Esophagus muscularis mucosa (tissue), 4 donors: ENCODE data around the gene SPEG. TPM values are rescaled to one million over a fixed set of nuclear protein-coding genes. Genes with fewer than 3 reads are reported as not detected.

Experiments
- DNase-seq: peaks from one replicate; pipeline ENCODE4 v3.0.0-alpha.2; 2017; ENCODE audit errors: extremely low spot score
- H3K27ac ChIP-seq, 4 donors: fragments of 200-600 bp; sonication (generic); replicated peaks in 1 of 4; 1 replicate in 3 of 4; 2 replicates in 1 of 4; pipeline ENCODE4 v1.5.1; 2016 to 2019; ENCODE audit warnings: mild to moderate bottlenecking in 1 of 4
- H3K27me3 ChIP-seq, 4 donors: fragments of 200-600 bp; sonication (generic); one replicate each; pipeline versions ENCODE4 v1.5.1 to v1.6.0; 2016 to 2019
- H3K36me3 ChIP-seq, 4 donors: fragments of 200-600 bp; sonication (generic); one replicate each; pipeline ENCODE4 v1.5.1; 2016 to 2019
- H3K4me1 ChIP-seq, 4 donors: fragments of 200-600 bp; sonication (generic); one replicate each; pipeline ENCODE4 v1.5.1; 2016 to 2019
- H3K4me3 ChIP-seq, 4 donors: fragments of 200-600 bp; sonication (generic); 1 replicate in 2 of 4; 2 replicates in 2 of 4; pipeline ENCODE4 v1.5.1; 2016 to 2019; ENCODE audit warnings: mild to moderate bottlenecking in 4 of 4, moderate library complexity in 1 of 4
- H3K9me3 ChIP-seq, 4 donors: fragments of 200-600 bp; sonication (generic); 1 replicate in 3 of 4; 2 replicates in 1 of 4; pipeline ENCODE4 v1.5.1; 2016 to 2019
- EP300 ChIP-seq: sonication (generic); formaldehyde crosslinking; IDR thresholded peaks from one replicate; pipeline ENCODE4 v1.6.1; 2017; ENCODE audit warnings: antibody characterized with exemption
- POLR2A ChIP-seq: fragments of 450-650 bp; IDR thresholded peaks from one replicate; pipeline ENCODE4 v1.6.1; 2017; ENCODE audit warnings: antibody characterized with exemption, moderate library complexity, mild to moderate bottlenecking, low read depth
- POLR2AphosphoS5 ChIP-seq, 2 donors: sonication (generic); formaldehyde crosslinking; IDR thresholded peaks; one replicate each; pipeline ENCODE4 v1.6.1; 2017; ENCODE audit warnings: antibody characterized with exemption in 2 of 2
- WGBS: methylation state at CpG from one replicate; pipeline ENCODE4 v1.1.5; 2018; 5-methylcytosine and 5-hydroxymethylcytosine counted together
- intact Hi-C: fragments of 100-400 bp; cut with DNase I; formaldehyde crosslinking; loops from one replicate; pipeline ENCODE4 v1.15.1; 2023
- total RNA-seq, 4 donors: library from RNA; depleted of rRNA; stranded (reverse); fragments of >200 nt; gene quantifications; one replicate each; pipeline versions ENCODE4 v1.1.0 to v1.2.1, GENCODE V29; 2016
- TF ChIP-seq, protein P1 (sequence below), 3 experiments: fragments of 200-600 bp in 2 of 3; fragments of 450-650 bp in 1 of 3; sonication (generic) in 2 of 3; IDR thresholded peaks; one replicate each; pipeline ENCODE4 v1.5.1; 2017 to 2019; ENCODE audit warnings: antibody characterized with exemption in 3 of 3, mild to moderate bottlenecking in 2 of 3, moderate library complexity in 1 of 3

SPEG gene
- total RNA-seq, 4 donors from 2014 or later: 115 to 251 (median 180) TPM

- WGBS: 9% methylated on average over 22 of the region's 48 CpGs
- Histone ChIP-seq H3K4me1 (peaks cover 36 to 63% (median 52%) of the 10 kb centered on the region in 4 donors), H3K36me3 (peaks cover 13 to 34% (median 27%) of the 10 kb centered on the region in 4 donors), H3K27me3 (peaks cover 0 to 4% (median 0%) of the 10 kb centered on the region in 4 donors), H3K4me3 (peak overlapping the region; percentile 26 to 50 (median 38)), H3K9me3 (no peaks in the 10 kb centered on the region), H3K27ac (peak overlapping the region; percentile 93 to 95 (median 94))
- no peak for DNase-seq
- intact Hi-C loops: loop anchor here (2.0 to 5.0 kb wide), 3 partner anchors 56 to 146 kb away; partner anchors contain the start of gene STK11IP
- TF ChIP-seq POLR2A: no peak
- TF ChIP-seq, protein P1, sequence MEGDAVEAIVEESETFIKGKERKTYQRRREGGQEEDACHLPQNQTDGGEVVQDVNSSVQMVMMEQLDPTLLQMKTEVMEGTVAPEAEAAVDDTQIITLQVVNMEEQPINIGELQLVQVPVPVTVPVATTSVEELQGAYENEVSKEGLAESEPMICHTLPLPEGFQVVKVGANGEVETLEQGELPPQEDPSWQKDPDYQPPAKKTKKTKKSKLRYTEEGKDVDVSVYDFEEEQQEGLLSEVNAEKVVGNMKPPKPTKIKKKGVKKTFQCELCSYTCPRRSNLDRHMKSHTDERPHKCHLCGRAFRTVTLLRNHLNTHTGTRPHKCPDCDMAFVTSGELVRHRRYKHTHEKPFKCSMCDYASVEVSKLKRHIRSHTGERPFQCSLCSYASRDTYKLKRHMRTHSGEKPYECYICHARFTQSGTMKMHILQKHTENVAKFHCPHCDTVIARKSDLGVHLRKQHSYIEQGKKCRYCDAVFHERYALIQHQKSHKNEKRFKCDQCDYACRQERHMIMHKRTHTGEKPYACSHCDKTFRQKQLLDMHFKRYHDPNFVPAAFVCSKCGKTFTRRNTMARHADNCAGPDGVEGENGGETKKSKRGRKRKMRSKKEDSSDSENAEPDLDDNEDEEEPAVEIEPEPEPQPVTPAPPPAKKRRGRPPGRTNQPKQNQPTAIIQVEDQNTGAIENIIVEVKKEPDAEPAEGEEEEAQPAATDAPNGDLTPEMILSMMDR (IDR thresholded peaks at IDR 0.05): peak; percentile 85 to 92 (median 91)
- TF ChIP-seq POLR2AphosphoS5 (IDR thresholded peaks at IDR 0.05): peak in 1 of 2 donors; percentile 50
- TF ChIP-seq EP300: no peak
These were observed 107.1 kb downstream of the SPEG start for GRCh38 chr2:219541611-219542180.

DNA sequence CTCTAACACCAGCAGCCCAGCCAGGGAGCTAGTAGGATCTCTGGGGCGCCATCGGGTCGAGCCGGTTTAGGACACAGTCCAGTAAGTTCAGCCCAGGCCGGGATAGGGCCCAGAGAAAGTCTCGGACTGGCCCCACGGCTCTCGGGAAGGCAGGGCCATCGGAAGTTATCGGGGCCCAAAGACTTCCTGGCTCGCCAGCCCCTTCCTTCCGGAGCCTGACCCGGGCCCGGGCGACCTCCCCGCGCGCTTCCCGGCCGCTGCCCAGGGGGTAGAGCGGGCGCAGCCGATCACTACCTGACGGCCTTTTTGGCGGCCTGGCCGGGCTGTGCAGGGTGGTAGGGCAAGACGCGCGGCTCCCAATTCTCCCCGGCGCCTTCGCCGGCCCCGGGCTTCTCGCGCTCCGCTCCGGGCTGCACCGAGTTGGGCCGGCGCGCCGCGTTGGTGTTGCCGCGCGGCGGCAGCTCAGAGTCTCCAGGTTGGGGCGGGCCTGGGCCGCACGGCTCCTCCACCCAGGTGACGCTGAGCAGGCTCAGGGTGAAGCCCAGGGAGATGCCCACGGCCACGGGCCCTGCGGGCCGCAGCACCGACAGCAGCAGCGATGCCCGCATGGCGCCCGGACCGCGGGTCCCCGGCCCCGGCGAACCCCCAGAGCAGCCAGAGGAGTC is 108.4 kb downstream of the SPEG start:
- intact Hi-C loops: loop anchor here (2.0 to 5.0 kb wide), 3 partner anchors 54 to 144 kb away; partner anchors contain the start of gene STK11IP
- no peaks in the 10 kb centered on the region for H3K9me3 ChIP-seq
- peak overlapping the region; percentile 67 to 83 (median 77) for H3K4me3 ChIP-seq
- H3K4me1 ChIP-seq: peaks cover 32 to 53% (median 48%) of the 10 kb centered on the region in 4 donors
- H3K36me3 ChIP-seq: peaks cover 13 to 43% (median 32%) of the 10 kb centered on the region in 4 donors
- TF ChIP-seq EP300: no peak
- TF ChIP-seq, protein P1 (IDR thresholded peaks at IDR 0.05): no peak
- no peak for TF ChIP-seq POLR2AphosphoS5 (IDR thresholded peaks at IDR 0.05)
- no peak for TF ChIP-seq POLR2A
- H3K27me3 ChIP-seq: peaks cover 0 to 4% (median 0%) of the 10 kb centered on the region in 4 donors
- 2% methylated on average over 20 of the region's 66 CpGs for WGBS
- DNase-seq: no peak
- H3K27ac ChIP-seq: peak overlapping the region; percentile 93 to 95 (median 94)

DNA sequence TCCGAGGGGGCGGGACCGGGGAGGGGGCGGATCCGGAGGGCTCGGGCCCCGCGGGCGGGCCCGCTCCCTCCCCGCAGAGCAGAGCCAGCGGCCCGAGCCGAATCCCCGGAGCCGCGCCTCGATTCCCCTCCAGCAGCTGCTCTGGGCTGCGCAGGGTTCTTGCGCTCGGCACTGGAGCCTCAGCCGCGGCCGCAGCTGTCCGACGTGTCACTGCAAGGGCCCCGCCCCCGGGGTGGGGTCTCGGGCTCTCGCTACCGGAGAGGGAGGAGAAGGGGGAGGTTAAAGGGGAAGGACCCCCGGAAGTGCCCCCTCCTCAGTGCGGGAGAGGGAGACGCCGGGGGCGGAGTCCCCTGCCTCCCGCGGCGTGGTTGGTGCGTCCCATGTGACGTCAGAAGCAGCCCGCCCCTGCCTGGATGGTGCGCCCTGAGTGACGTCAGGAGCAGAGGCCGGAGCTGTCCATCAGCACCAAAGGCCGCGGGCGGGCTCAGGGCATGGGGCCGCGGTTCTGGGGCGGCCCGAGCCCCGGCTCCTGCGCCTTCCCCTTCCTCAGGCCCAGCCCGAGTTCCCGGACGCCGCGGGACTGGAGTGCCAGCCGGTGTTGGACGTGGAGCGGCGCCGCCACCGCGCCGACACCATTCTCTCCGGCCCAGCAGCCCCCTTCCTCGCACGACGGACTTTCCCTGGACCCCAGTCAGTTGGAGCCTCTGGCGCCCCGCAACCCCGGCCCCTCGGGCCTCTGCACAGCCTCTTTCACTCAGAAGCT is 109.1 kb downstream of the SPEG start, which contains the start of the genes CHPF and TMEM198:
Gene CHPF (minus strand): TSS at position 214 of the 763 bp plus-strand sequence. CDS start 271 bp downstream, outside the sequence.
Gene TMEM198 (plus strand): TSS at position 433 of the 763 bp plus-strand sequence. CDS start 700 bp downstream, outside the sequence.
- peak within 1 kb of the TSS; percentile 93 to 95 (median 94) for H3K27ac ChIP-seq
- peak within 1 kb of the TSS; percentile 67 to 83 (median 77) for H3K4me3 ChIP-seq
- peaks cover 13 to 38% (median 31%) of the 10 kb centered on the region in 4 donors for H3K36me3 ChIP-seq
- H3K4me1 ChIP-seq: peaks cover 26 to 46% (median 42%) of the 10 kb centered on the region in 4 donors
- 4% methylated on average over 18 of the region's 75 CpGs for WGBS
- TF ChIP-seq POLR2AphosphoS5 (IDR thresholded peaks at IDR 0.05): peak; percentile 76 to 84
- TF ChIP-seq, protein P1 (IDR thresholded peaks at IDR 0.05): no peak
- no peak for TF ChIP-seq EP300
- DNase-seq: peak; percentile 99
- peaks cover 0 to 4% (median 0%) of the 10 kb centered on the region in 4 donors for H3K27me3 ChIP-seq
- intact Hi-C loops: loop anchor here (2.0 to 5.0 kb wide), 3 partner anchors 54 to 144 kb away; partner anchors contain the start of gene STK11IP
- H3K9me3 ChIP-seq: no peaks in the 10 kb centered on the region

- TF ChIP-seq POLR2A (no peak), EP300 (no peak), POLR2AphosphoS5 (IDR thresholded peaks at IDR 0.05) (no peak)
- TF ChIP-seq, protein P1 (IDR thresholded peaks at IDR 0.05): no peak
- WGBS: 47% methylated on average over 9 of the region's 9 CpGs
- H3K9me3 ChIP-seq: no peaks in the 10 kb centered on the region
- H3K27me3 ChIP-seq: no peaks in the 10 kb centered on the region
- H3K27ac ChIP-seq: peak overlapping the region; percentile 93 to 95 (median 94)
- intact Hi-C loops: loop anchor here (5.0 kb wide), 2 partner anchors 53 to 143 kb away; partner anchors contain the start of gene STK11IP
- peak overlapping the region; percentile 67 to 83 (median 77) for H3K4me3 ChIP-seq
- H3K36me3 ChIP-seq: peaks cover 9 to 38% (median 26%) of the 10 kb centered on the region in 4 donors
- H3K4me1 ChIP-seq: peaks cover 26 to 46% (median 39%) of the 10 kb centered on the region in 4 donors
- no peak for DNase-seq
These were observed 109.9 kb downstream of the SPEG start for GRCh38 chr2:219544567-219544966.
